ENCODE measurements around the gene TMEM207. TPM values are rescaled to one million over a fixed set of nuclear protein-coding genes. Genes with fewer than 3 reads are reported as not detected.

Gene TMEM207
- total RNA-seq, 1 experiment from 2014 or later, result not detected

DNA sequence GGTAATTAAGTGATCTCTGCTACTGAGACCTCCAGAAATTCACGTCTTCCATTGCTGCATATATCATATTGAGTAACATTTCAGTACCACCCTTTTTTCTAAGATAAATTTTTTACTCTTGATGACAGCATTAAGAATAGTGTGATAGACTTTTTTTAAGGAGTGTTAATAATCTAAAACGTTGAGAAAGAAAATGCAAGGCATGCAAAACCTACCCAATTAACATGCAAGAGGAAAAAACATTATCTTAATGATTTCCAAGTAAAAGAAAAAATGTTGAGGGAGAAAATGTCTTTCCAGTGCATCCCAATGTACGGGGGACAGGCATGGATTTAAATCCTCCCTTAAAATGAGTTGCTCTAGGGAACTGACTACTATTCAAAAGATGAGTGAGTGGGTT is 61.0 kb downstream of the TMEM207 start:
- CTCF ChIA-PET, result no interaction called here
- no peak for TF ChIP-seq TCF7L2 (IDR thresholded peaks at IDR 0.05; ENCODE audit: borderline replicate concordance, extremely low read depth, insufficient read depth, insufficient read length)
- no peak for TF ChIP-seq SIN3A (IDR thresholded peaks at IDR 0.05; ENCODE audit: low read depth)
- TF ChIP-seq POLR2AphosphoS5 (IDR thresholded peaks at IDR 0.05; ENCODE audit: low read depth, low read length), result no peak
- ATAC-seq (no peak), DNase-seq (ENCODE audit: low read depth, low spot score) (no peak)
- POLR2A ChIA-PET, result no interaction called here
- no peaks in the 10 kb centered on the region for H3K9me3 ChIP-seq (ENCODE audit: control insufficient read depth in 1 of 2, insufficient read depth in 1 of 2, low read depth in 1 of 2, low read length in 2 of 2)
- intact Hi-C loops (cut with micrococcal nuclease), result loop anchor here (10.0 kb wide), 1 partner anchor 364 kb away; no protein-coding TSS in a partner anchor
- no peak overlapping the region for H3K27ac ChIP-seq (ENCODE audit: low read depth, low read length)
- peaks cover 5 to 18% of the 10 kb centered on the region in 2 experiments; a peak in 2 of 4 replicates for H3K4me1 ChIP-seq (ENCODE audit: control insufficient read depth in 1 of 2, insufficient read depth in 2 of 2, low read length in 2 of 2)
- no peaks in the 10 kb centered on the region for H4K20me1 ChIP-seq (ENCODE audit: insufficient read depth)
- BruUV-seq (replicated peaks), result no TSS peak
- H3K4me3 ChIP-seq (replicated peaks in 1 of 2; ENCODE audit: low read depth in 1 of 2, low read length in 2 of 2), result no peak overlapping the region
- H3K9ac ChIP-seq (ENCODE audit: low read length), result no peak overlapping the region
- H3K9me2 ChIP-seq (ENCODE audit: insufficient read depth), result no peaks in the 10 kb centered on the region
- no peaks in the 10 kb centered on the region for H3K79me2 ChIP-seq (ENCODE audit: insufficient read depth, low read length)
- RAD21 ChIA-PET (ENCODE audit: low non-redundant PET in 1 of 2, low total read pairs in 2 of 2, uncharacterized antibody in 2 of 2, unreplicated experiment in 2 of 2), result no interaction called here
- no peak overlapping the region for H3K4me2 ChIP-seq (ENCODE audit: low read length)
- no peaks in the 10 kb centered on the region for H3K27me3 ChIP-seq (ENCODE audit: insufficient read depth, low read length)
- H2AFZ ChIP-seq (ENCODE audit: low read depth, low read length, poor library complexity, severe bottlenecking), result no peak overlapping the region
- no peaks in the 10 kb centered on the region for H3K36me3 ChIP-seq (ENCODE audit: control insufficient read depth in 1 of 2, insufficient read depth in 2 of 2, low read length in 2 of 2)

DNA sequence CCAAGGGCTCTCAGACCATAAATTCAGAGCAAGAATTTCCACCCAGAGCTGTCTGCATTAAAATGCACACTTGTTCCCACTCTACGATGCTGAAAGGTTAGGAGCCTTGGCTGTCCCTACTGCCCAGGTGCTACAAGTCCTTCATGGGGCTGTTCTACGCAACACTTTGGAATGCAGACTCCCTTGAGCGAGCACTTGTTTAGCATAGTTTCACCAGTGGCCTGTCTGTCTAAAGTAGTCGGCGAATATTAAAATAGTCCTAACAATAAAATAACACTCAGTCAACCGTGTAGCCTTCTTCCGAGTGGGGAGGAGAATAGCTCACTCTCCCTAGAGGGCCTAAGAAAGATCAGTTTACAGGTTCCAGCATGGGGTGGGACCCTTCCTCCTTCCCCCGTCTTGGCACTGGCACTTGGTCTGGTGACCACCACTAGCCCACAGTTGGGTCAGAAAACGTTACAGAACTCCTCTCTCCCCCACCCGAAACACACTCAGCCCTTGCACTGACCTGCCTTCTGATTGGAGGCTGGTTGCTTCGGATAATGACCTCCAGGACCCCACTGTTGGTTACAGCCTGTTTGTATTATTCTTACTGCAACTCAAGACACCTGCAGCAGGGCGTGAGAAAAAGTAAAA is 62.0 kb downstream of the TMEM207 start, which contains the start of gene CLDN16:
CLDN16 (plus strand) TSS at position 586 of the 636 bp plus-strand sequence. CDS start 167 bp downstream, outside the sequence.
- peak within 1 kb of the TSS; percentile 89 for H2AFZ ChIP-seq (ENCODE audit: low read depth, low read length, poor library complexity, severe bottlenecking)
- H3K4me2 ChIP-seq (ENCODE audit: low read length), result no peak within 1 kb of the TSS
- TF ChIP-seq ZFX (IDR thresholded peaks at IDR 0.05) (no peak), CBX3 (IDR thresholded peaks at IDR 0.05; ENCODE audit: low read depth) (no peak), JUND (IDR thresholded peaks at IDR 0.05) (no peak), SP1 (IDR thresholded peaks at IDR 0.05; ENCODE audit: low read depth) (no peak), SRF (IDR thresholded peaks at IDR 0.05; ENCODE audit: low read depth) (no peak), TCF7L2 (IDR thresholded peaks at IDR 0.05; ENCODE audit: borderline replicate concordance, extremely low read depth, insufficient read depth, insufficient read length) (no peak), RAD21 (IDR thresholded peaks at IDR 0.05; ENCODE audit: low read depth) (no peak), EZH2phosphoT487 (IDR thresholded peaks at IDR 0.05; ENCODE audit: borderline replicate concordance) (no peak)
- H3K79me2 ChIP-seq (ENCODE audit: insufficient read depth, low read length), result no peaks in the 10 kb centered on the region
- BruUV-seq (replicated peaks), result no TSS peak
- peaks cover 5 to 18% of the 10 kb centered on the region in 2 experiments; a peak in 2 of 4 replicates for H3K4me1 ChIP-seq (ENCODE audit: control insufficient read depth in 1 of 2, insufficient read depth in 2 of 2, low read length in 2 of 2)
- no peak within 1 kb of the TSS for H3K9ac ChIP-seq (ENCODE audit: low read length)
- ChIA-PET CTCF (interaction anchor here (2.0 kb wide), 2 partner anchors 36 to 56 kb away, joined by 8 to 10 read pairs; no protein-coding TSS in a partner anchor), RAD21 (ENCODE audit: low non-redundant PET in 1 of 2, low total read pairs in 2 of 2, uncharacterized antibody in 2 of 2, unreplicated experiment in 2 of 2) (no interaction called here), POLR2A (no interaction called here)
- no peaks in the 10 kb centered on the region for H3K9me3 ChIP-seq (ENCODE audit: control insufficient read depth in 1 of 2, insufficient read depth in 1 of 2, low read depth in 1 of 2, low read length in 2 of 2)
- intact Hi-C loops (cut with micrococcal nuclease), result loop anchor here (10.0 kb wide), 1 partner anchor 363 kb away; no protein-coding TSS in a partner anchor
- no peak within 1 kb of the TSS for H3K4me3 ChIP-seq (replicated peaks in 1 of 2; ENCODE audit: low read depth in 1 of 2, low read length in 2 of 2)
- no peaks in the 10 kb centered on the region for H3K36me3 ChIP-seq (ENCODE audit: control insufficient read depth in 1 of 2, insufficient read depth in 2 of 2, low read length in 2 of 2)
- no peaks in the 10 kb centered on the region for H3K9me2 ChIP-seq (ENCODE audit: insufficient read depth)
- ATAC-seq (no peak), DNase-seq (ENCODE audit: low read depth, low spot score) (no peak)
- H3K27ac ChIP-seq (ENCODE audit: low read depth, low read length), result no peak within 1 kb of the TSS
- no peaks in the 10 kb centered on the region for H4K20me1 ChIP-seq (ENCODE audit: insufficient read depth)
- no peaks in the 10 kb centered on the region for H3K27me3 ChIP-seq (ENCODE audit: insufficient read depth, low read length)

Measured in HCT116 (cell line).